Measurements from ENCODE around the gene GSDMA. TPM values are rescaled to one million over a fixed set of nuclear protein-coding genes. Genes with fewer than 3 reads are reported as not detected.

GSDMA gene
- total RNA-seq, 1 experiment from 2014 or later: not detected

DNA sequence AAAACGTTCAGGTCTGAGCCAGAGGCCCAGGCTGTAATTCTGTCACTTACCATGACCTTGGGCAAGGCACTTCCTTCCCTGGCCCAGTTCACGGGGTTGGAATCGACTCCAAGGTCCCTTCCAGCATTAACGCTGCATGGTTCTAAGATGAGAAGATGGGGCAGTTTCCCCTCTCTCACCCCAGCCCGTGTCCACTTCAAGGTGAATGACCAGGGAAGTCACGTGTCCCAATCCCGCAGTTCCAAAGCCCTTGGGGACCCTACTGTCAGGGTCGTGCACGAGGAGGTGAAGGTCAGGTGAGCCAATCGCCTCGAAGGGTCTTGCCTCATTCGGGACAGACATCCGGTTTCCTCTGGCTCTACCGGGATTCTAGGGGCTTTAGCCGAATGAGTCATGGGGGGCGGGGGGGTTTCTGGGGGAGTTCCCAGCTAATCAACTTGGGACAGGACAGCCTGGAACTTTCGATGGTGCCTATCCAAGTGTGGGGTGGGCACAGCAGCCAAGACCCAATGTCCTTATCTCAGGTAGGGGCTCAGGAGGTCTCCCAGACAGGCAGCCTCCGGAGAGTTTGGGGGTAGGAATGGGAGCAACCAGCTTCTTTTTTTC lies 51.7 kb downstream of the GSDMA start:
- H3K27ac ChIP-seq: peak overlapping the region; percentile 82
- peak; percentile 48 to 62 for DNase-seq

DNA sequence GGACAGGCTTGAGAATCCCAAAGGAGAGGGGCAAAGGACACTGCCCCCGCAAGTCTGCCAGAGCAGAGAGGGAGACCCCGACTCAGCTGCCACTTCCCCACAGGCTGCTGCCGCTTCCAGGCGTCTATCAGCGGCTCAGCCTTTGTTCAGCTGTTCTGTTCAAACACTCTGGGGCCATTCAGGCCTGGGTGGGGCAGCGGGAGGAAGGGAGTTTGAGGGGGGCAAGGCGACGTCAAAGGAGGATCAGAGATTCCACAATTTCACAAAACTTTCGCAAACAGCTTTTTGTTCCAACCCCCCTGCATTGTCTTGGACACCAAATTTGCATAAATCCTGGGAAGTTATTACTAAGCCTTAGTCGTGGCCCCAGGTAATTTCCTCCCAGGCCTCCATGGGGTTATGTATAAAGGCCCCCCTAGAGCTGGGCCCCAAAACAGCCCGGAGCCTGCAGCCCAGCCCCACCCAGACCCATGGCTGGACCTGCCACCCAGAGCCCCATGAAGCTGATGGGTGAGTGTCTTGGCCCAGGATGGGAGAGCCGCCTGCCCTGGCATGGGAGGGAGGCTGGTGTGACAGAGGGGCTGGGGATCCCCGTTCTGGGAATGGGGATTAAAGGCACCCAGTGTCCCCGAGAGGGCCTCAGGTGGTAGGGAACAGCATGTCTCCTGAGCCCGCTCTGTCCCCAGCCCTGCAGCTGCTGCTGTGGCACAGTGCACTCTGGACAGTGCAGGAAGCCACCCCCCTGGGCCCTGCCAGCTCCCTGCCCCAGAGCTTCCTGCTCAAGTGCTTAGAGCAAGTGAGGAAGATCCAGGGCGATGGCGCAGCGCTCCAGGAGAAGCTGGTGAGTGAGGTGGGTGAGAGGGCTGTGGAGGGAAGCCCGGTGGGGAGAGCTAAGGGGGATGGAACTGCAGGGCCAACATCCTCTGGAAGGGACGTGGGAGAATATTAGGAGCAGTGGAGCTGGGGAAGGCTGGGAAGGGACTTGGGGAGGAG lies 52.5 kb downstream of the GSDMA start, which contains the start of gene CSF3:
CSF3 (plus strand) TSS at position 436 of the 993 bp plus-strand sequence; CDS start at position 471, 35 bp downstream.
- peaks cover 13% of the 10 kb centered on the region for H3K4me1 ChIP-seq
- H3K27ac ChIP-seq: peak within 1 kb of the TSS; percentile 82
- DNase-seq: peak; percentile 64
- no peaks in the 10 kb centered on the region for H3K27me3 ChIP-seq
- no peaks in the 10 kb centered on the region for H3K9me3 ChIP-seq (replicated peaks)
- no peaks in the 10 kb centered on the region; the same call in 1 of the 2 replicates for H3K36me3 ChIP-seq
- peak within 1 kb of the TSS; percentile 41 for H3K4me3 ChIP-seq

More for the DNA sequence above, 51.7 kb downstream of the GSDMA start:
- H3K4me3 ChIP-seq: peak overlapping the region; percentile 41
- H3K9me3 ChIP-seq (replicated peaks): no peaks in the 10 kb centered on the region
- no peaks in the 10 kb centered on the region; the same call in 1 of the 2 replicates for H3K36me3 ChIP-seq
- H3K4me1 ChIP-seq: peaks cover 13% of the 10 kb centered on the region
- no peaks in the 10 kb centered on the region for H3K27me3 ChIP-seq

DNA sequence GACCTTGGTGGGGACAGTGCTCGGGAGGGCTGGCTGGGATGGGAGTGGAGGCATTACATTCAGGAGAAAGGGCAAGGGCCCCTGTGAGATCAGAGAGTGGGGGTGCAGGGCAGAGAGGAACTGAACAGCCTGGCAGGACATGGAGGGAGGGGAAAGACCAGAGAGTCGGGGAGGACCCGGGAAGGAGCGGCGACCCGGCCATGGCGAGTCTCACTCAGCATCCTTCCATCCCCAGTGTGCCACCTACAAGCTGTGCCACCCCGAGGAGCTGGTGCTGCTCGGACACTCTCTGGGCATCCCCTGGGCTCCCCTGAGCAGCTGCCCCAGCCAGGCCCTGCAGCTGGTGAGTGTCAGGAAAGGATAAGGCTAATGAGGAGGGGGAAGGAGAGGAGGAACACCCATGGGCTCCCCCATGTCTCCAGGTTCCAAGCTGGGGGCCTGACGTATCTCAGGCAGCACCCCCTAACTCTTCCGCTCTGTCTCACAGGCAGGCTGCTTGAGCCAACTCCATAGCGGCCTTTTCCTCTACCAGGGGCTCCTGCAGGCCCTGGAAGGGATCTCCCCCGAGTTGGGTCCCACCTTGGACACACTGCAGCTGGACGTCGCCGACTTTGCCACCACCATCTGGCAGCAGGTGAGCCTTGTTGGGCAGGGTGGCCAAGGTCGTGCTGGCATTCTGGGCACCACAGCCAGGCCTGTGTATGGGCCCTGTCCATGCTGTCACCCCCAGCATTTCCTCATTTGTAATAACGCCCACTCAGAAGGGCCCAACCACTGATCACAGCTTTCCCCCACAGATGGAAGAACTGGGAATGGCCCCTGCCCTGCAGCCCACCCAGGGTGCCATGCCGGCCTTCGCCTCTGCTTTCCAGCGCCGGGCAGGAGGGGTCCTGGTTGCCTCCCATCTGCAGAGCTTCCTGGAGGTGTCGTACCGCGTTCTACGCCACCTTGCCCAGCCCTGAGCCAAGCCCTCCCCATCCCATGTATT lies 53.5 kb downstream of the GSDMA start:
- Histone ChIP-seq H3K36me3 (no peaks in the 10 kb centered on the region; the same call in 1 of the 2 replicates), H3K27ac (no peak overlapping the region), H3K9me3 (replicated peaks) (no peaks in the 10 kb centered on the region), H3K4me3 (no peak overlapping the region), H3K4me1 (peaks cover 13% of the 10 kb centered on the region), H3K27me3 (no peaks in the 10 kb centered on the region)
- no peak for DNase-seq

DNA sequence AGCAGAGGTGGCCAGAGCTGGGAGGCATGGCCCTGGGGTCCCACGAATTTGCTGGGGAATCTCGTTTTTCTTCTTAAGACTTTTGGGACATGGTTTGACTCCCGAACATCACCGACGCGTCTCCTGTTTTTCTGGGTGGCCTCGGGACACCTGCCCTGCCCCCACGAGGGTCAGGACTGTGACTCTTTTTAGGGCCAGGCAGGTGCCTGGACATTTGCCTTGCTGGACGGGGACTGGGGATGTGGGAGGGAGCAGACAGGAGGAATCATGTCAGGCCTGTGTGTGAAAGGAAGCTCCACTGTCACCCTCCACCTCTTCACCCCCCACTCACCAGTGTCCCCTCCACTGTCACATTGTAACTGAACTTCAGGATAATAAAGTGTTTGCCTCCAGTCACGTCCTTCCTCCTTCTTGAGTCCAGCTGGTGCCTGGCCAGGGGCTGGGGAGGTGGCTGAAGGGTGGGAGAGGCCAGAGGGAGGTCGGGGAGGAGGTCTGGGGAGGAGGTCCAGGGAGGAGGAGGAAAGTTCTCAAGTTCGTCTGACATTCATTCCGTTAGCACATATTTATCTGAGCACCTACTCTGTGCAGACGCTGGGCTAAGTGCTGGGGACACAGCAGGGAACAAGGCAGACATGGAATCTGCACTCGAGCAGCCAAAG lies 54.7 kb downstream of the GSDMA start:
- H3K27ac ChIP-seq: no peak overlapping the region

GRCh38 chr17:40018211-40019121 lies 55.7 kb downstream of the GSDMA start:
- no peak overlapping the region for H3K4me3 ChIP-seq
- no peak overlapping the region for H3K27ac ChIP-seq
- no peaks in the 10 kb centered on the region for H3K27me3 ChIP-seq
- no peaks in the 10 kb centered on the region; the same call in 1 of the 2 replicates for H3K36me3 ChIP-seq
- peaks cover 24% of the 10 kb centered on the region for H3K4me1 ChIP-seq
- DNase-seq: no peak
- H3K9me3 ChIP-seq (replicated peaks): no peaks in the 10 kb centered on the region

More for the DNA sequence above, 54.7 kb downstream of the GSDMA start:
- no peaks in the 10 kb centered on the region for H3K27me3 ChIP-seq
- no peak overlapping the region for H3K4me3 ChIP-seq
- no peaks in the 10 kb centered on the region for H3K9me3 ChIP-seq (replicated peaks)
- DNase-seq: no peak
- H3K36me3 ChIP-seq: no peaks in the 10 kb centered on the region; the same call in 1 of the 2 replicates
- peaks cover 19% of the 10 kb centered on the region for H3K4me1 ChIP-seq

DNA sequence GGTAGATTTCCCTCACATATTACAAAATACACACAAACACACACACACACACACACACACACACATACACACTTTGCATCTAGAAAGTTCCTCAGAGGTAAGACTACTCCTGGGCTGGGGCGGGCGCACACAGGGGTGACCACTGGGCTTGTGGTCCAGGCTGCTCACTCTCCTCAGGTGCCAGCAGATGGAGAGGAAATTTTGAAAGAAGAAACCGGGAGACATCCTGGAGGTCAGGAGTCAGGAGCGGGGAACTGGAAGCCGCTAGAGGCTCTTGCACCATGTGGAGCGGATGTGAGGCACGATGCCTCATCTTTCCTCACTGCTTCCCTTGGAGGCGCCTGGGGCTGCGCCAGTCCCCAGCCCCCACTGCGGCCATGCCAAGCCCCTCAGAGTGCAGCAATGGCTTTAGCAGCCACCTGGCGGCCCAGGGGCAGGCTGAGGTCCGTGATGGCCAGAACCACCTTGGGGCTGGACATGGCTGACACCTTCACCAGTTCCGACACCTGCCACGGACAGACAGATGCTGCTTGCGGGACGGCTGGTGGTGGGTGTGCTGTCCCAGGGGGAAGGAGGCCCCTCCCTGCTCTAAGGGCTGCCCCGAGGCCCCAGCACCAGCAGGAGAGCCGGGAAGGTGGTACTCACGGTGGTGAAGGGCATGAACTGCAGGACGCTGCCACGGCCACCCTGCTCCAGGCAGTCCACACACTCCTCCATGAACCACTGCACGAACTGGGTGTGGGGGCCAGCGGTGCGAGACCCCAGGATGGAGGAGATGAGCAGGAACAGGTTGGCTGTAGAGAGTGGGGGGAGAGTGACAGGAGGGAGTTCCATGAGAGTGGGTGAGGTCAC lies 56.6 kb downstream of the GSDMA start:
- H3K4me3 ChIP-seq: no peak overlapping the region
- no peaks in the 10 kb centered on the region for H3K27me3 ChIP-seq
- DNase-seq: no peak
- no peaks in the 10 kb centered on the region for H3K9me3 ChIP-seq (replicated peaks)
- H3K27ac ChIP-seq: no peak overlapping the region
- H3K36me3 ChIP-seq: no peaks in the 10 kb centered on the region; the same call in 1 of the 2 replicates
- H3K4me1 ChIP-seq: peaks cover 27% of the 10 kb centered on the region

- Histone ChIP-seq H3K4me3 (no peak overlapping the region), H3K36me3 (no peaks in the 10 kb centered on the region; the same call in 1 of the 2 replicates), H3K9me3 (replicated peaks) (no peaks in the 10 kb centered on the region), H3K4me1 (peaks cover 22% of the 10 kb centered on the region), H3K27ac (no peak overlapping the region), H3K27me3 (no peaks in the 10 kb centered on the region)
- no peak for DNase-seq
Observed at GRCh38 chr17:40020146-40020545, 57.3 kb downstream of the GSDMA start.

- Histone ChIP-seq H3K4me3 (no peak overlapping the region), H3K36me3 (peaks cover 12% of the 10 kb centered on the region), H3K4me1 (peaks cover 16% of the 10 kb centered on the region; the same call in 1 of the 2 replicates), H3K9me3 (replicated peaks) (no peaks in the 10 kb centered on the region), H3K27me3 (no peaks in the 10 kb centered on the region), H3K27ac (no peak overlapping the region)
- peak; percentile 42 to 62 for DNase-seq
Observed at GRCh38 chr17:40021451-40021971, 58.7 kb downstream of the GSDMA start.

DNA sequence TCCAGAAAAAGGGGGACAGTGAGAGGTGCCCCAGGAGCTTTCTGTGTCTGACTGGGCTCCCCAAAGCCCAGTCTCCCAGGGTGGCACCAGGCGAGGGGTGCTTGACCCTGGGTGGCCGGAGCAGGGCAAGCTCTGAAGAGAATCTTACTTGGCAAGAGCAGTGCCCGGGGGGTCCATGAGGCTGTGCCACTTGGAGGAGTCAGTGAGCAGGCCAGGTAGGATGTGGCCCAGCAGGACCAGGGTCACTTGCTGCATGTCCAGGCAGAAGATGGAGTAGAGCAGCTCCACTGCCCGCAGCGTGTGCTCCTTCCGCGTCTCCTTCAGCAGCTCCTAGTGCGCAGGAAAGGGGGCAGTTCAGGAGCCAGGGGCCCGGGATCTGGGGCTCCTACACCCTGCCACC lies 59.7 kb downstream of the GSDMA start:
- H3K27me3 ChIP-seq: no peaks in the 10 kb centered on the region
- H3K36me3 ChIP-seq: peaks cover 16% of the 10 kb centered on the region
- DNase-seq: no peak
- H3K9me3 ChIP-seq (replicated peaks): no peaks in the 10 kb centered on the region
- peaks cover 16% of the 10 kb centered on the region; the same call in 1 of the 2 replicates for H3K4me1 ChIP-seq
- H3K4me3 ChIP-seq: no peak overlapping the region
- no peak overlapping the region for H3K27ac ChIP-seq

- no peak overlapping the region for H3K4me3 ChIP-seq
- H3K27me3 ChIP-seq: no peaks in the 10 kb centered on the region
- peaks cover 16% of the 10 kb centered on the region for H3K36me3 ChIP-seq
- H3K27ac ChIP-seq: no peak overlapping the region
- H3K4me1 ChIP-seq: peaks cover 16% of the 10 kb centered on the region; the same call in 1 of the 2 replicates
- DNase-seq: no peak
- no peaks in the 10 kb centered on the region for H3K9me3 ChIP-seq (replicated peaks)
Observed at GRCh38 chr17:40022961-40023541, 60.2 kb downstream of the GSDMA start.

- H3K36me3 ChIP-seq: peaks cover 18% of the 10 kb centered on the region
Observed at GRCh38 chr17:40023590-40024292, 60.9 kb downstream of the GSDMA start.

More at GRCh38 chr17:40023590-40024292, 60.9 kb downstream of the GSDMA start:
- Histone ChIP-seq H3K4me1 (peaks cover 14% of the 10 kb centered on the region; the same call in 1 of the 2 replicates), H3K4me3 (no peak overlapping the region), H3K9me3 (replicated peaks) (no peaks in the 10 kb centered on the region), H3K27ac (no peak overlapping the region), H3K27me3 (no peaks in the 10 kb centered on the region)
- DNase-seq: peak; percentile 36 to 47
